WTC11 (cell line): ENCODE data around the gene OSTC. TPM values are rescaled to one million over a fixed set of nuclear protein-coding genes. Genes with fewer than 3 reads are reported as not detected.

Source experiments
- ATAC-seq: fragments of 200-7000 bp; cut with Tn5 transposase; 2 replicates; pipeline ENCODE4 v1.10.0; 2021; ENCODE audit warnings: mild to moderate bottlenecking, moderate library complexity
- CTCF ChIA-PET: fragments of 300-600 bp; sonication (Branson Sonifier 250); formaldehyde crosslinking; loops from one replicate; lab custom pipeline; 2021; ENCODE audit warnings: antibody characterized with exemption; lab: Charles Lee
- POLR2A ChIA-PET: fragments of 350-600 bp; sonication (Branson Sonifier 250); formaldehyde crosslinking; loops from one replicate; lab custom pipeline; 2021; ENCODE audit warnings: antibody characterized with exemption; lab: Charles Lee
- DNase-seq: peaks from one replicate; pipeline ENCODE4 v3.0.0; 2021; ENCODE audit warnings: low spot score
- H3K27ac Mint-ChIP-seq: 2 replicates; pipeline ENCODE4 v1.8.0; 2021; ENCODE audit warnings: mixed read lengths
- H3K27me3 Mint-ChIP-seq: 2 replicates; pipeline ENCODE4 v1.8.0; 2021; ENCODE audit warnings: low read depth, mild to moderate bottlenecking, moderate library complexity, mixed read lengths
- H3K36me3 Mint-ChIP-seq: 2 replicates; pipeline ENCODE4 v1.8.0; 2021; ENCODE audit warnings: mixed read lengths
- H3K4me1 Mint-ChIP-seq: 2 replicates; pipeline ENCODE4 v1.8.0; 2022; ENCODE audit warnings: mixed read lengths
- H3K4me3 Mint-ChIP-seq: 2 replicates; pipeline ENCODE4 v1.8.0; 2021; ENCODE audit warnings: mild to moderate bottlenecking, moderate library complexity, mixed read lengths
- H3K9me3 Mint-ChIP-seq: 2 replicates; pipeline ENCODE4 v1.8.0; 2021; ENCODE audit warnings: mixed read lengths
- FOXP1 ChIP-seq: sonication (generic); formaldehyde crosslinking; IDR thresholded peaks from 2 replicates; pipeline ENCODE4 v1.8.0; 2022; ENCODE audit warnings: missing genetic modification reagents, mild to moderate bottlenecking, moderate library complexity, borderline replicate concordance
- IRF2 ChIP-seq: sonication (generic); formaldehyde crosslinking; IDR thresholded peaks from 2 replicates; pipeline ENCODE4 v1.8.0; 2022; ENCODE audit warnings: low read depth, missing genetic modification reagents, borderline replicate concordance
- JUN ChIP-seq: sonication (generic); formaldehyde crosslinking; IDR thresholded peaks from 2 replicates; pipeline ENCODE4 v1.8.0; 2023; ENCODE audit warnings: mild to moderate bottlenecking, missing genetic modification reagents
- MYBL2 ChIP-seq: sonication (generic); formaldehyde crosslinking; IDR thresholded peaks from 2 replicates; pipeline ENCODE4 v1.8.1; 2023; ENCODE audit warnings: mild to moderate bottlenecking, moderate library complexity, missing genetic modification reagents
- NR2C2 ChIP-seq: sonication (generic); formaldehyde crosslinking; IDR thresholded peaks from 2 replicates; pipeline ENCODE4 v1.8.0; 2022; ENCODE audit warnings: mild to moderate bottlenecking, missing genetic modification reagents
- NR3C1 ChIP-seq: sonication (generic); formaldehyde crosslinking; conservative IDR thresholded peaks from 2 replicates; pipeline ENCODE4 v1.8.1; 2023; ENCODE audit warnings: low read depth, mild to moderate bottlenecking, missing genetic modification reagents
- RELA ChIP-seq: sonication (generic); formaldehyde crosslinking; IDR thresholded peaks from 2 replicates; pipeline ENCODE4 v1.8.1; 2022; ENCODE audit warnings: missing genetic modification reagents, mild to moderate bottlenecking, borderline replicate concordance
- RORB ChIP-seq: fragments of 250-450 bp; sonication (Bioruptor Pico); IDR thresholded peaks from 2 replicates; pipeline ENCODE4 v1.9.0; 2021; ENCODE audit warnings: mild to moderate bottlenecking
- SP1 ChIP-seq: sonication (generic); formaldehyde crosslinking; conservative IDR thresholded peaks from 2 replicates; pipeline ENCODE4 v1.8.1; 2022; ENCODE audit warnings: missing genetic modification reagents
- TCF7 ChIP-seq: sonication (generic); formaldehyde crosslinking; IDR thresholded peaks from 2 replicates; pipeline ENCODE4 v1.8.0; 2022; ENCODE audit warnings: mild to moderate bottlenecking, low read depth, missing genetic modification reagents, moderate library complexity
- TEAD1 ChIP-seq: sonication (generic); formaldehyde crosslinking; IDR thresholded peaks from 2 replicates; pipeline ENCODE4 v1.8.0; 2022; ENCODE audit warnings: mild to moderate bottlenecking, missing genetic modification reagents
- ZNF263 ChIP-seq: sonication (generic); formaldehyde crosslinking; IDR thresholded peaks from 2 replicates; pipeline ENCODE4 v1.8.1; 2022; ENCODE audit warnings: low read depth, mild to moderate bottlenecking, moderate library complexity, missing genetic modification reagents
- ZNF671 ChIP-seq: fragments of 250-450 bp; sonication (Bioruptor Pico); IDR thresholded peaks from 2 replicates; pipeline ENCODE4 v1.8.0; 2021; ENCODE audit warnings: mild to moderate bottlenecking
- total RNA-seq: library from RNA; stranded (reverse); gene quantifications from 3 replicates; pipeline ENCODE4 v1.2.3, GENCODE V29; 2021
- TF ChIP-seq, protein P1 (sequence below): sonication (generic); formaldehyde crosslinking; IDR thresholded peaks from 2 replicates; pipeline ENCODE4 v1.8.0; 2023; ENCODE audit warnings: mild to moderate bottlenecking, missing genetic modification reagents
- TF ChIP-seq, protein P2 (sequence below): fragments of 200-600 bp; IDR thresholded peaks from 2 replicates; pipeline ENCODE4 v1.8.0; 2022; ENCODE audit warnings: antibody characterized with exemption
- TF ChIP-seq, protein P3 (sequence below): sonication (generic); formaldehyde crosslinking; IDR thresholded peaks from 2 replicates; pipeline ENCODE4 v1.8.1; 2023; ENCODE audit warnings: mild to moderate bottlenecking, missing genetic modification reagents, moderate library complexity
- TF ChIP-seq, protein P4 (sequence below): fragments of 250-450 bp; sonication (Bioruptor Pico); IDR thresholded peaks from 2 replicates; pipeline ENCODE4 v1.9.0; 2021; ENCODE audit warnings: mild to moderate bottlenecking
- TF ChIP-seq, protein P5 (sequence below): sonication (generic); formaldehyde crosslinking; IDR thresholded peaks from 2 replicates; pipeline ENCODE4 v1.8.1; 2023; ENCODE audit warnings: mild to moderate bottlenecking, missing genetic modification reagents

The OSTC gene
- total RNA-seq, 1 experiment from 2014 or later, result 132 TPM

- ATAC-seq, result no peak
- Mint-ChIP-seq H3K27me3 (no peaks in the 10 kb centered on the region), H3K4me3 (no peak overlapping the region), H3K4me1 (peaks cover 22% of the 10 kb centered on the region)
- CTCF ChIA-PET, result no interaction called here
- TF ChIP-seq RORB (CRISPR knock-in tag) (no peak), FOXP1 (no peak), ZNF263 (no peak), MYBL2 (no peak), IRF2 (CRISPR knock-in tag) (no peak)
- TF ChIP-seq, protein P1, sequence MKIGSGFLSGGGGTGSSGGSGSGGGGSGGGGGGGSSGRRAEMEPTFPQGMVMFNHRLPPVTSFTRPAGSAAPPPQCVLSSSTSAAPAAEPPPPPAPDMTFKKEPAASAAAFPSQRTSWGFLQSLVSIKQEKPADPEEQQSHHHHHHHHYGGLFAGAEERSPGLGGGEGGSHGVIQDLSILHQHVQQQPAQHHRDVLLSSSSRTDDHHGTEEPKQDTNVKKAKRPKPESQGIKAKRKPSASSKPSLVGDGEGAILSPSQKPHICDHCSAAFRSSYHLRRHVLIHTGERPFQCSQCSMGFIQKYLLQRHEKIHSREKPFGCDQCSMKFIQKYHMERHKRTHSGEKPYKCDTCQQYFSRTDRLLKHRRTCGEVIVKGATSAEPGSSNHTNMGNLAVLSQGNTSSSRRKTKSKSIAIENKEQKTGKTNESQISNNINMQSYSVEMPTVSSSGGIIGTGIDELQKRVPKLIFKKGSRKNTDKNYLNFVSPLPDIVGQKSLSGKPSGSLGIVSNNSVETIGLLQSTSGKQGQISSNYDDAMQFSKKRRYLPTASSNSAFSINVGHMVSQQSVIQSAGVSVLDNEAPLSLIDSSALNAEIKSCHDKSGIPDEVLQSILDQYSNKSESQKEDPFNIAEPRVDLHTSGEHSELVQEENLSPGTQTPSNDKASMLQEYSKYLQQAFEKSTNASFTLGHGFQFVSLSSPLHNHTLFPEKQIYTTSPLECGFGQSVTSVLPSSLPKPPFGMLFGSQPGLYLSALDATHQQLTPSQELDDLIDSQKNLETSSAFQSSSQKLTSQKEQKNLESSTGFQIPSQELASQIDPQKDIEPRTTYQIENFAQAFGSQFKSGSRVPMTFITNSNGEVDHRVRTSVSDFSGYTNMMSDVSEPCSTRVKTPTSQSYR (CRISPR knock-in tag), result no peak
- TF ChIP-seq, protein P2, sequence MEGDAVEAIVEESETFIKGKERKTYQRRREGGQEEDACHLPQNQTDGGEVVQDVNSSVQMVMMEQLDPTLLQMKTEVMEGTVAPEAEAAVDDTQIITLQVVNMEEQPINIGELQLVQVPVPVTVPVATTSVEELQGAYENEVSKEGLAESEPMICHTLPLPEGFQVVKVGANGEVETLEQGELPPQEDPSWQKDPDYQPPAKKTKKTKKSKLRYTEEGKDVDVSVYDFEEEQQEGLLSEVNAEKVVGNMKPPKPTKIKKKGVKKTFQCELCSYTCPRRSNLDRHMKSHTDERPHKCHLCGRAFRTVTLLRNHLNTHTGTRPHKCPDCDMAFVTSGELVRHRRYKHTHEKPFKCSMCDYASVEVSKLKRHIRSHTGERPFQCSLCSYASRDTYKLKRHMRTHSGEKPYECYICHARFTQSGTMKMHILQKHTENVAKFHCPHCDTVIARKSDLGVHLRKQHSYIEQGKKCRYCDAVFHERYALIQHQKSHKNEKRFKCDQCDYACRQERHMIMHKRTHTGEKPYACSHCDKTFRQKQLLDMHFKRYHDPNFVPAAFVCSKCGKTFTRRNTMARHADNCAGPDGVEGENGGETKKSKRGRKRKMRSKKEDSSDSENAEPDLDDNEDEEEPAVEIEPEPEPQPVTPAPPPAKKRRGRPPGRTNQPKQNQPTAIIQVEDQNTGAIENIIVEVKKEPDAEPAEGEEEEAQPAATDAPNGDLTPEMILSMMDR, result no peak
- TF ChIP-seq, all 79 proteins: peak for 0
- DNase-seq, result no peak
- POLR2A ChIA-PET, result no interaction called here
- no peaks in the 10 kb centered on the region for H3K9me3 Mint-ChIP-seq
- no peak overlapping the region for H3K27ac Mint-ChIP-seq
- H3K36me3 Mint-ChIP-seq, result peaks cover 84% of the 10 kb centered on the region
These were observed 24.3 kb upstream of the OSTC start for GRCh38 chr4:108626056-108626455.

DNA sequence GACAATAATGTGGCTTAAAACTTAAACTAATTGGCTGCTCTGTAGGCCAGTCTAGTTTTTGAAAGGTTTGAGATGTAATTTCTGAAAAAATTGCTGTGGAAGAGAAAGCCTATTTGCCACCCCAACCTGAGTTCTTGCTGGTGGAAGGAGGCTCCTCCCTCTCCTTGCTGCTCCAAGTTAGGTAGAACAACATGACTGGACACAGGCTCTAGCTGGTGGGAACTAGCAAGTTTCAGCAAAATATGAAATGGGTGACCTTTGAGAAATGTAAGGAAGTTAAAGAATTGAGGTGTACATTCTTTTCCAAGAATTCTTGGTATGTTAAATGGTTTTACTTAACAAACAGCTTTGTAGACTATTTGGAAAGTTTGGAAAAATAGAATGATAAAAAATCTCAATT is 22.0 kb upstream of the OSTC start:
- TF ChIP-seq SP1 (CRISPR knock-in tag) (no peak), ZNF671 (no peak), TEAD1 (CRISPR knock-in tag) (no peak), TCF7 (CRISPR knock-in tag) (no peak), JUN (CRISPR knock-in tag) (no peak), NR3C1 (CRISPR knock-in tag) (no peak), NR2C2 (no peak), RELA (no peak)
- TF ChIP-seq, protein P3, sequence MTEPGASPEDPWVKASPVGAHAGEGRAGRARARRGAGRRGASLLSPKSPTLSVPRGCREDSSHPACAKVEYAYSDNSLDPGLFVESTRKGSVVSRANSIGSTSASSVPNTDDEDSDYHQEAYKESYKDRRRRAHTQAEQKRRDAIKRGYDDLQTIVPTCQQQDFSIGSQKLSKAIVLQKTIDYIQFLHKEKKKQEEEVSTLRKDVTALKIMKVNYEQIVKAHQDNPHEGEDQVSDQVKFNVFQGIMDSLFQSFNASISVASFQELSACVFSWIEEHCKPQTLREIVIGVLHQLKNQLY (CRISPR knock-in tag), result no peak
- TF ChIP-seq, protein P4, sequence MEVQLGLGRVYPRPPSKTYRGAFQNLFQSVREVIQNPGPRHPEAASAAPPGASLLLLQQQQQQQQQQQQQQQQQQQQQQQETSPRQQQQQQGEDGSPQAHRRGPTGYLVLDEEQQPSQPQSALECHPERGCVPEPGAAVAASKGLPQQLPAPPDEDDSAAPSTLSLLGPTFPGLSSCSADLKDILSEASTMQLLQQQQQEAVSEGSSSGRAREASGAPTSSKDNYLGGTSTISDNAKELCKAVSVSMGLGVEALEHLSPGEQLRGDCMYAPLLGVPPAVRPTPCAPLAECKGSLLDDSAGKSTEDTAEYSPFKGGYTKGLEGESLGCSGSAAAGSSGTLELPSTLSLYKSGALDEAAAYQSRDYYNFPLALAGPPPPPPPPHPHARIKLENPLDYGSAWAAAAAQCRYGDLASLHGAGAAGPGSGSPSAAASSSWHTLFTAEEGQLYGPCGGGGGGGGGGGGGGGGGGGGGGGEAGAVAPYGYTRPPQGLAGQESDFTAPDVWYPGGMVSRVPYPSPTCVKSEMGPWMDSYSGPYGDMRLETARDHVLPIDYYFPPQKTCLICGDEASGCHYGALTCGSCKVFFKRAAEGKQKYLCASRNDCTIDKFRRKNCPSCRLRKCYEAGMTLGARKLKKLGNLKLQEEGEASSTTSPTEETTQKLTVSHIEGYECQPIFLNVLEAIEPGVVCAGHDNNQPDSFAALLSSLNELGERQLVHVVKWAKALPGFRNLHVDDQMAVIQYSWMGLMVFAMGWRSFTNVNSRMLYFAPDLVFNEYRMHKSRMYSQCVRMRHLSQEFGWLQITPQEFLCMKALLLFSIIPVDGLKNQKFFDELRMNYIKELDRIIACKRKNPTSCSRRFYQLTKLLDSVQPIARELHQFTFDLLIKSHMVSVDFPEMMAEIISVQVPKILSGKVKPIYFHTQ (CRISPR knock-in tag), result no peak
- TF ChIP-seq, protein P5, sequence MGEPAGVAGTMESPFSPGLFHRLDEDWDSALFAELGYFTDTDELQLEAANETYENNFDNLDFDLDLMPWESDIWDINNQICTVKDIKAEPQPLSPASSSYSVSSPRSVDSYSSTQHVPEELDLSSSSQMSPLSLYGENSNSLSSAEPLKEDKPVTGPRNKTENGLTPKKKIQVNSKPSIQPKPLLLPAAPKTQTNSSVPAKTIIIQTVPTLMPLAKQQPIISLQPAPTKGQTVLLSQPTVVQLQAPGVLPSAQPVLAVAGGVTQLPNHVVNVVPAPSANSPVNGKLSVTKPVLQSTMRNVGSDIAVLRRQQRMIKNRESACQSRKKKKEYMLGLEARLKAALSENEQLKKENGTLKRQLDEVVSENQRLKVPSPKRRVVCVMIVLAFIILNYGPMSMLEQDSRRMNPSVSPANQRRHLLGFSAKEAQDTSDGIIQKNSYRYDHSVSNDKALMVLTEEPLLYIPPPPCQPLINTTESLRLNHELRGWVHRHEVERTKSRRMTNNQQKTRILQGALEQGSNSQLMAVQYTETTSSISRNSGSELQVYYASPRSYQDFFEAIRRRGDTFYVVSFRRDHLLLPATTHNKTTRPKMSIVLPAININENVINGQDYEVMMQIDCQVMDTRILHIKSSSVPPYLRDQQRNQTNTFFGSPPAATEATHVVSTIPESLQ (CRISPR knock-in tag), result no peak
- TF ChIP-seq, all 79 proteins: peak for 0
- peaks cover 8% of the 10 kb centered on the region for H3K4me1 Mint-ChIP-seq
- H3K27me3 Mint-ChIP-seq, result no peaks in the 10 kb centered on the region
- H3K27ac Mint-ChIP-seq, result no peak overlapping the region
- ChIA-PET CTCF (interaction anchor here (0.7 kb wide), 1 partner anchor 22 kb away, joined by 3 read pairs; the partner anchor contains the start of gene OSTC), POLR2A (no interaction called here)
- no peaks in the 10 kb centered on the region for H3K9me3 Mint-ChIP-seq
- DNase-seq (no peak), ATAC-seq (no peak)
- H3K4me3 Mint-ChIP-seq, result no peak overlapping the region
- peaks cover 79% of the 10 kb centered on the region for H3K36me3 Mint-ChIP-seq
